IMR-90 (cell line): ENCODE results near the gene ADAMTSL2. TPM values are rescaled to one million over a fixed set of nuclear protein-coding genes. Genes with fewer than 3 reads are reported as not detected.

ENCODE experiments used
- ATAC-seq: fragments of 200-7000 bp; cut with Tn5 transposase; 2 replicates; pipeline ENCODE4 v1.9.1; 2020; ENCODE audit warnings: low read depth, mild to moderate bottlenecking, moderate library complexity
- BruUV-seq: library from RNA; stranded (reverse); fragments of 400-500 nt; replicated peaks from 2 replicates; lab custom pipeline; 2021; lab: Mats Ljungman, UMichigan
- CTCF ChIA-PET: fragments of 300-600 bp; formaldehyde crosslinking; extraction: SDS; loops from one replicate; lab custom pipeline; 2021; ENCODE audit warnings: antibody characterized with exemption; lab: Yijun Ruan, JAX
- POLR2A ChIA-PET: fragments of 300-600 bp; sonication (Branson Sonifier 250); formaldehyde crosslinking; loops from one replicate; lab custom pipeline; 2022; ENCODE audit warnings: antibody characterized with exemption; ENCODE audit not compliant: unreplicated experiment; lab: Charles Lee
- DNase-seq: peaks from one replicate; pipeline ENCODE4 v3.0.0; 2013
- H2AFZ ChIP-seq: replicated peaks from 2 replicates; pipeline ENCODE3; 2013; ENCODE audit warnings: low read length, mild to moderate bottlenecking; ENCODE audit not compliant: poor library complexity
- H2AK5ac ChIP-seq: 2 replicates; pipeline ENCODE4 v1.6.1; 2013; ENCODE audit warnings: low read depth, low read length, inconsistent platforms
- H2AK9ac ChIP-seq: replicated peaks from 2 replicates; pipeline ENCODE3; 2013; ENCODE audit warnings: mild to moderate bottlenecking, low read depth, low read length, moderate library complexity; ENCODE audit not compliant: poor library complexity
- H2BK120ac ChIP-seq: 2 replicates; pipeline ENCODE4 v1.6.1; 2013; ENCODE audit warnings: low read depth, low read length, inconsistent platforms
- H2BK15ac ChIP-seq: 3 replicates; pipeline ENCODE4 v1.6.1; 2013; ENCODE audit warnings: low read depth, low read length, inconsistent platforms
- H2BK20ac ChIP-seq: 2 replicates; pipeline ENCODE4 v1.6.1; 2013; ENCODE audit warnings: low read depth, mild to moderate bottlenecking, inconsistent platforms, low read length, moderate library complexity
- H2BK5ac ChIP-seq: 2 replicates; pipeline ENCODE4 v1.6.1; 2013; ENCODE audit warnings: mild to moderate bottlenecking, low read depth, low read length, inconsistent platforms; ENCODE audit not compliant: poor library complexity, severe bottlenecking
- H3K14ac ChIP-seq: replicated peaks from 2 replicates; pipeline ENCODE4 v1.6.1; 2013; ENCODE audit warnings: low read depth, low read length, inconsistent platforms
- H3K18ac ChIP-seq: 2 replicates; pipeline ENCODE4 v1.6.1; 2013; ENCODE audit warnings: low read depth, low read length, control low read depth
- H3K23ac ChIP-seq: 2 replicates; pipeline ENCODE4 v1.6.1; 2013; ENCODE audit warnings: low read depth, low read length, inconsistent platforms
- H3K27ac ChIP-seq: 2 replicates; pipeline ENCODE4 v1.5.1; 2013; ENCODE audit warnings: mild to moderate bottlenecking, control low read depth, low read length; ENCODE audit not compliant: insufficient read depth
- H3K27me3 ChIP-seq: 2 replicates; pipeline ENCODE4 v1.6.1; 2013; ENCODE audit warnings: low read length; ENCODE audit not compliant: control insufficient read depth, insufficient read depth
- H3K36me3 ChIP-seq: 2 replicates; pipeline ENCODE4 v1.6.1; 2013; ENCODE audit warnings: low read length, mixed read lengths; ENCODE audit not compliant: control insufficient read depth, insufficient read depth
- H3K4ac ChIP-seq: 2 replicates; pipeline ENCODE4 v1.6.1; 2013; ENCODE audit warnings: low read depth, low read length, inconsistent platforms
- H3K4me1 ChIP-seq: 2 replicates; pipeline ENCODE4 v1.6.1; 2013; ENCODE audit warnings: low read length, mixed read lengths; ENCODE audit not compliant: control insufficient read depth, insufficient read depth
- H3K4me2 ChIP-seq: 2 replicates; pipeline ENCODE4 v1.6.1; 2013; ENCODE audit warnings: low read depth, mild to moderate bottlenecking, control low read depth, low read length, moderate library complexity
- H3K4me3 ChIP-seq: 2 replicates; pipeline ENCODE4 v1.5.1; 2013; ENCODE audit warnings: low read depth, mild to moderate bottlenecking, control low read depth, low read length, moderate library complexity; ENCODE audit not compliant: insufficient read depth
- H3K56ac ChIP-seq: 2 replicates; pipeline ENCODE4 v1.6.1; 2013; ENCODE audit warnings: low read length, inconsistent platforms; ENCODE audit not compliant: insufficient read depth; ENCODE audit errors: extremely low read depth
- H3K79me1 ChIP-seq, 2 experiments: 2 replicates each; pipeline ENCODE4 v1.6.1; 2013; ENCODE audit warnings: low read length in 2 of 2, inconsistent platforms in 1 of 2, low read depth in 1 of 2
- H3K9ac ChIP-seq: 2 replicates; pipeline ENCODE4 v1.6.1; 2013; ENCODE audit warnings: low read depth, low read length, control low read depth
- H3K9me1 ChIP-seq: 2 replicates; pipeline ENCODE4 v1.6.1; 2013; ENCODE audit warnings: low read length, inconsistent platforms; ENCODE audit not compliant: insufficient read depth
- H3K9me3 ChIP-seq: 2 replicates; pipeline ENCODE4 v1.6.1; 2013; ENCODE audit warnings: low read length; ENCODE audit not compliant: control insufficient read depth, insufficient read depth
- H4K20me1 ChIP-seq: 2 replicates; pipeline ENCODE4 v1.6.1; 2013; ENCODE audit warnings: low read length, inconsistent platforms; ENCODE audit not compliant: insufficient read depth
- H4K5ac ChIP-seq: 2 replicates; pipeline ENCODE4 v1.6.1; 2013; ENCODE audit warnings: mild to moderate bottlenecking, low read depth, low read length, control low read depth
- H4K8ac ChIP-seq, 2 experiments: 2 replicates each; pipeline ENCODE4 v1.6.1; 2013; ENCODE audit warnings: low read depth in 2 of 2, low read length in 2 of 2, control low read depth in 1 of 2, inconsistent platforms in 1 of 2
- H4K91ac ChIP-seq: 2 replicates; pipeline ENCODE4 v1.6.1; 2013; ENCODE audit warnings: low read depth, low read length, inconsistent platforms; ENCODE audit not compliant: insufficient read depth
- FOS ChIP-seq: fragments of 150-350 bp; IDR thresholded peaks from 2 replicates; pipeline ENCODE4 v1.6.1; 2016; ENCODE audit warnings: low read depth, low read length
- MAFK ChIP-seq: IDR thresholded peaks from 2 replicates; pipeline ENCODE4 v1.6.1; 2012; ENCODE audit warnings: low read depth, low read length, improper control_type of control experiment
- MAZ ChIP-seq: IDR thresholded peaks from 2 replicates; pipeline ENCODE4 v1.6.1; 2012; ENCODE audit warnings: low read depth, mild to moderate bottlenecking, low read length, improper control_type of control experiment, moderate library complexity, borderline replicate concordance
- RCOR1 ChIP-seq: IDR thresholded peaks from 2 replicates; pipeline ENCODE4 v1.6.1; 2012; ENCODE audit warnings: mild to moderate bottlenecking, low read length, improper control_type of control experiment; ENCODE audit not compliant: insufficient replicate concordance
- RFX5 ChIP-seq: IDR thresholded peaks from 2 replicates; pipeline ENCODE4 v1.8.0; 2012; ENCODE audit warnings: low read depth, mild to moderate bottlenecking, low read length, moderate library complexity
- SMC3 ChIP-seq: fragments of 150-350 bp; IDR thresholded peaks from 2 replicates; pipeline ENCODE4 v1.6.1; 2016; ENCODE audit warnings: low read depth, mild to moderate bottlenecking, antibody characterized with exemption, low read length, moderate library complexity
- WGBS, 2 experiments: methylation state at CpG; one replicate each; pipeline versions ENCODE4 v1.1.5 to v1.1.7; 2013; ENCODE audit warnings: missing lambda C conversion rate in 2 of 2; ENCODE audit not compliant: insufficient read length in 1 of 2; ENCODE audit errors: extremely low coverage in 2 of 2; 5-methylcytosine and 5-hydroxymethylcytosine counted together
- dilution Hi-C: fragments of 300-500 bp; cut with HindIII; formaldehyde crosslinking; loops from one replicate; pipeline ENCODE4 v1.14.3; 2018; ENCODE audit warnings: low sequenced_read_pairs; ENCODE audit not compliant: unreplicated experiment
- in situ Hi-C: fragments of 300-500 bp; cut with MboI; formaldehyde crosslinking; loops from 3 replicates; pipeline ENCODE4 v1.14.3; 2019; ENCODE audit warnings: low sequenced_read_pairs, inconsistent platforms, mixed read lengths
- intact Hi-C: fragments of 100-400 bp; cut with micrococcal nuclease; formaldehyde crosslinking; loops from 2 replicates; pipeline ENCODE4 v1.10.0; 2022
- polyA plus RNA-seq, 3 experiments: library from polyadenylated mRNA; depleted of rRNA; stranded (reverse); fragments of >200 nt; gene quantifications; 2 replicates each; pipeline ENCODE4 v1.2.3, GENCODE V29; 2012; ENCODE audit warnings: low replicate concordance in 1 of 3
- total RNA-seq: library from RNA; depleted of rRNA; stranded (reverse); fragments of >200 nt; gene quantifications from 2 replicates; pipeline ENCODE4 v1.2.3, GENCODE V29; 2012

Gene ADAMTSL2
- total and polyA plus RNA-seq, 2 of the 4 experiments (the other 2 are of a cell fraction), result not detected

- H3K9me1 ChIP-seq, result no peaks in the 10 kb centered on the region
- dilution Hi-C loops, result no loop called here
- H2BK120ac ChIP-seq, result no peak overlapping the region
- in situ Hi-C loops, result no loop called here
- H3K79me1 ChIP-seq, result no peaks in the 10 kb centered on the region
- TF ChIP-seq RFX5 (no peak), FOS (no peak), MAZ (no peak), SMC3 (no peak), MAFK (no peak), RCOR1 (no peak)
- no peak overlapping the region for H3K18ac ChIP-seq
- no peak for DNase-seq
- no peak overlapping the region for H3K27ac ChIP-seq
- no peak overlapping the region for H2BK5ac ChIP-seq
- ATAC-seq, result no peak
- no peak overlapping the region for H2BK20ac ChIP-seq
- no peak overlapping the region for H4K5ac ChIP-seq
- H3K27me3 ChIP-seq, result peaks cover 59% of the 10 kb centered on the region
- ChIA-PET CTCF (no interaction called here), POLR2A (no interaction called here)
- no peak overlapping the region for H4K91ac ChIP-seq
- no peaks in the 10 kb centered on the region for H3K9me3 ChIP-seq
- H3K4me2 ChIP-seq, result no peak overlapping the region
- no peak overlapping the region for H4K8ac ChIP-seq
- H3K36me3 ChIP-seq, result no peaks in the 10 kb centered on the region
- no peak overlapping the region for H3K14ac ChIP-seq
- no peak overlapping the region for H3K23ac ChIP-seq
- H3K4me1 ChIP-seq, result no peaks in the 10 kb centered on the region
- WGBS, 2 experiments, result no CpG with 5 or more reads among the region's 8 CpGs
- intact Hi-C loops, result no loop called here
- H4K20me1 ChIP-seq, result no peaks in the 10 kb centered on the region
- H2AFZ ChIP-seq, result no peak overlapping the region
- H2AK5ac ChIP-seq, result no peak overlapping the region
- H3K56ac ChIP-seq, result no peak overlapping the region
- no peak overlapping the region for H3K4ac ChIP-seq
- no peak overlapping the region for H2BK15ac ChIP-seq
- H3K9ac ChIP-seq, result no peak overlapping the region
- H2AK9ac ChIP-seq, result no peak overlapping the region
- no TSS peak for BruUV-seq
- no peak overlapping the region for H3K4me3 ChIP-seq
Measured at GRCh38 chr9:133612816-133613215, 78.3 kb downstream of the ADAMTSL2 start.
